GM06990 (cell line): Measurements from ENCODE around the gene TEX11.

Experiments used
- DNase-seq: peaks from one replicate; pipeline ENCODE4 v3.0.0-alpha.2; 2011; ENCODE audit not compliant: insufficient read length; ENCODE audit errors: extremely low read depth
- H3K27me3 ChIP-seq: replicated peaks from 2 replicates; pipeline ENCODE4 v1.6.0; 2011; ENCODE audit warnings: low read length; ENCODE audit not compliant: control insufficient read depth, insufficient read depth
- H3K36me3 ChIP-seq: 2 replicates; pipeline ENCODE4 v1.5.1; 2011; ENCODE audit warnings: low read length; ENCODE audit not compliant: control insufficient read depth, insufficient read depth
- H3K4me3 ChIP-seq: replicated peaks from 2 replicates; pipeline ENCODE4 v1.5.1; 2011; ENCODE audit warnings: low read depth, mild to moderate bottlenecking, control low read depth, low read length
- TF ChIP-seq, protein P1 (sequence below): IDR thresholded peaks from 2 replicates; pipeline ENCODE4 v1.5.1; 2011; ENCODE audit warnings: low read length, control low read depth, mild to moderate bottlenecking, inconsistent platforms; ENCODE audit not compliant: insufficient read depth, poor library complexity, severe bottlenecking

The TEX11 gene

DNA sequence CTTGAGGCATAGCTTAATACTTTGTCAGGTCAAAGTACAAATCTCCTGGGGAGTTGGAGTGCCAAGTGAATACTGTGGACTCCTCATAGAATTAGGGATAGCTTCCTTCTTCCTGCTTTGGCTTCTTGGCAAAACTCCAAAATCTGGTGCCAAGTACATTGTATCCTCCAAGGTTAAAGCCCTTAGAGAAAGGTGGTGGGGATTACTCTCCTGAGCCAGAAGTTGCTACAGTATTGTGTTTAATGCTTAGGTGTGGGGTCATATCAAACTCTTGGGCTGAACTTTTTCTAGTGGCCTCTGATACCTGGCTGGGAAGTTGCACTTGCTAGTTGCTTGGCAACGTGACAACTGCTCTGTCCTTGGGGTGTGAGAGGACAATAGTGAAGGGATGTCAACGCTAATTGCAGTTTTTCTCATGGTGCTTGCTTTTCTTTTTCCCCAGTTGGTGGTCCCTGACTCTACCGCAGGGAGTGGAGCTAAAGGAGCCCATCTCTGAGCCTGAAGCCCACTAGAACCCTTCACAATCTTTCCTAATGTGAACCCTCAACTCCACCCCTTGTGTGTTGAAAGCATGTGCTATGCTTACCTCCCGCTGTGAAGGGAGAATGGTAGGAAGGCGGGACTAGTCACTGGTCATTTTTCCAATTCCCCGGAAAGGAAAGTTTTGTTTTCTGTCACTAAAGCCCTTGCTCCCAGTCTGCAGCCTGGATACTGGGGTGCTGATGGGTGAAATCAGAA is 428.4 kb downstream of the TEX11 start:
- DNase-seq = no peak
- Histone ChIP-seq H3K4me3 (no peak overlapping the region), H3K36me3 (no peaks in the 10 kb centered on the region), H3K27me3 (no peaks in the 10 kb centered on the region; the same call in none of the 2 replicates)
- TF ChIP-seq, protein P1, sequence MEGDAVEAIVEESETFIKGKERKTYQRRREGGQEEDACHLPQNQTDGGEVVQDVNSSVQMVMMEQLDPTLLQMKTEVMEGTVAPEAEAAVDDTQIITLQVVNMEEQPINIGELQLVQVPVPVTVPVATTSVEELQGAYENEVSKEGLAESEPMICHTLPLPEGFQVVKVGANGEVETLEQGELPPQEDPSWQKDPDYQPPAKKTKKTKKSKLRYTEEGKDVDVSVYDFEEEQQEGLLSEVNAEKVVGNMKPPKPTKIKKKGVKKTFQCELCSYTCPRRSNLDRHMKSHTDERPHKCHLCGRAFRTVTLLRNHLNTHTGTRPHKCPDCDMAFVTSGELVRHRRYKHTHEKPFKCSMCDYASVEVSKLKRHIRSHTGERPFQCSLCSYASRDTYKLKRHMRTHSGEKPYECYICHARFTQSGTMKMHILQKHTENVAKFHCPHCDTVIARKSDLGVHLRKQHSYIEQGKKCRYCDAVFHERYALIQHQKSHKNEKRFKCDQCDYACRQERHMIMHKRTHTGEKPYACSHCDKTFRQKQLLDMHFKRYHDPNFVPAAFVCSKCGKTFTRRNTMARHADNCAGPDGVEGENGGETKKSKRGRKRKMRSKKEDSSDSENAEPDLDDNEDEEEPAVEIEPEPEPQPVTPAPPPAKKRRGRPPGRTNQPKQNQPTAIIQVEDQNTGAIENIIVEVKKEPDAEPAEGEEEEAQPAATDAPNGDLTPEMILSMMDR = no peak

DNA sequence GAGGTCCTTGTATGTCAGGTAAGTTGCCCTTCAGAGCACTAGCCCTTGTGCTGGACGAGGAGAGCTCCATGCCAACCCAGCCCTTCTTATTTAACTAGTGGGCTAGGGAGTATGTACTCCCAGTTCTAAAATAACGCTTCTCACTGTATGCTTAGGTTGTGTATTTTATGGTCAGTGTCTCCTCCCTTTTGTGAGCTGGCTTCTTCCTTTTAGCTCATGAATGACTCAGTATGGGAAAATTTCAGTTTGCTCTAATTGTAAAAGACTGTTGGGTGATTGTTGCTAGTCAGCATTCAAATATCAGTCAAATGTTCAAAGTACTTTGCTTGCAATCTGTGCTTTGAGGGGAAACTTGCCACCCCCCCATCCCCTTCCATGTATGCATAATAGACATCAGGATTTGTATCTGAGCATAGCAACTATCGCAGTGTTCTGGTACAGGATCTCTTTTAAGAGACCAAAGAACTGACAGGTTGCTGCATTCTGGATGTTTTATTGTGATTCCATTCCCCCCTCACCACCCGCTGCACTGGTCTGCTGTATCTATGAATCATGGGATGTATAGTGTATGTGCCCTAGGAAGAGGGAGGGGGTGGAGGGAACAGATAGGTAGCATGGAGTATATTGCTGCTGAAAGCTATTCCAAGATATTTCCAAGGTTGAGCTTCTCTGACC is 429.1 kb downstream of the TEX11 start:
- no peaks in the 10 kb centered on the region for H3K36me3 ChIP-seq
- TF ChIP-seq, protein P1 = no peak
- no peak for DNase-seq
- no peak overlapping the region for H3K4me3 ChIP-seq
- H3K27me3 ChIP-seq = no peaks in the 10 kb centered on the region; the same call in none of the 2 replicates
